Osteoblast (primary cell): Measurements from ENCODE around the gene UBTD1. TPM values are rescaled to one million over a fixed set of nuclear protein-coding genes. Genes with fewer than 3 reads are reported as not detected.

Experiments
- DNase-seq: peaks from one replicate; pipeline ENCODE4 v3.0.0; 2011; ENCODE audit warnings: low spot score, mixed read lengths; ENCODE audit not compliant: insufficient read length; ENCODE audit errors: missing footprints
- H2AFZ ChIP-seq: 2 replicates; pipeline ENCODE4 v1.6.0; 2011; ENCODE audit warnings: mild to moderate bottlenecking, low read length
- H3K27ac ChIP-seq: 2 replicates; pipeline ENCODE4 v1.5.1; 2011; ENCODE audit warnings: mild to moderate bottlenecking, low read depth, low read length, moderate library complexity
- H3K27me3 ChIP-seq: 2 replicates; pipeline ENCODE4 v1.6.0; 2012; ENCODE audit warnings: mild to moderate bottlenecking, control low read depth, inconsistent platforms, low read length, moderate library complexity; ENCODE audit not compliant: insufficient read depth
- H3K36me3 ChIP-seq: 2 replicates; pipeline ENCODE4 v1.5.1; 2011; ENCODE audit warnings: mild to moderate bottlenecking, low read length, control low read depth, moderate library complexity; ENCODE audit not compliant: insufficient read depth
- H3K4me1 ChIP-seq: 2 replicates; pipeline ENCODE4 v1.5.1; 2011; ENCODE audit warnings: mild to moderate bottlenecking, low read length, control low read depth, moderate library complexity; ENCODE audit not compliant: insufficient read depth
- H3K4me2 ChIP-seq: 2 replicates; pipeline ENCODE4 v1.6.0; 2011; ENCODE audit warnings: mild to moderate bottlenecking, low read length; ENCODE audit not compliant: insufficient read depth
- H3K4me3 ChIP-seq: fragments of 200-600 bp; sonication (generic); 3 replicates; pipeline ENCODE4 v1.5.1; 2012; ENCODE audit warnings: mild to moderate bottlenecking, low read length, inconsistent platforms; ENCODE audit not compliant: insufficient read depth
- H3K79me2 ChIP-seq: 2 replicates; pipeline ENCODE4 v1.6.0; 2012; ENCODE audit warnings: mild to moderate bottlenecking, low read length, control low read depth, inconsistent platforms; ENCODE audit not compliant: insufficient read depth
- H3K9me3 ChIP-seq: 2 replicates; pipeline ENCODE4 v1.5.1; 2011; ENCODE audit warnings: low read depth, low read length, control low read depth
- H4K20me1 ChIP-seq: 2 replicates; pipeline ENCODE4 v1.6.0; 2012; ENCODE audit warnings: mild to moderate bottlenecking, low read length, control low read depth; ENCODE audit not compliant: insufficient read depth
- CTCF ChIP-seq: IDR thresholded peaks from 2 replicates; pipeline ENCODE4 v1.5.1; 2011; ENCODE audit warnings: mild to moderate bottlenecking, low read depth, low read length, moderate library complexity; ENCODE audit errors: extremely low read depth
- total RNA-seq: library from RNA; depleted of rRNA; stranded (reverse); fragments of >200 nt; gene quantifications from 2 replicates; pipeline ENCODE4 v1.2.3, GENCODE V29; 2012

UBTD1 gene
- total RNA-seq, 1 donor = 29.0 TPM

- Histone ChIP-seq H2AFZ (no peak overlapping the region), H3K4me3 (no peak overlapping the region), H3K79me2 (peaks cover 94% of the 10 kb centered on the region), H3K27ac (no peak overlapping the region), H3K4me1 (peaks cover 15% of the 10 kb centered on the region), H4K20me1 (peaks cover 90% of the 10 kb centered on the region), H3K36me3 (no peaks in the 10 kb centered on the region), H3K4me2 (no peak overlapping the region), H3K9me3 (no peaks in the 10 kb centered on the region), H3K27me3 (no peaks in the 10 kb centered on the region)
- no peak for DNase-seq
- no peak for TF ChIP-seq CTCF
Measured at GRCh38 chr10:97518301-97519043, 19.7 kb downstream of the UBTD1 start.

DNA sequence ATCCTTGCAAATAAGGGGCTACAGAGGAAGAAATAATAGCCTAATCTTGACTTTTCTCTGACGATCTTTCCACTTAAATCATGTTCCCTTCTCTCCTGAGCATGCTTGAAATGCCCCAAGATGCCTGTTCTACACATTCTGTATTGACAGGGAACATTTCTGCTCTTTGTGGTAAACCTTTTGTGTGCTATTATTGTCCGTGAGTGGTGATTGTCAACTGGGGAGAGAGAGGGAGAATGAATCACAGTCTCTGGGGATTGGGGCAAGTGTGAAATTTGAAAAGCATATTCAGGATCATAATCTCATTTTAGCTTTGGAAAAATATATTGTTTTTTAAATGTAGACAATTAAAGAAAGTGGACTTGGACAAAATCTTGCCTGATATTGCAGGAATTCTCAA lies 20.6 kb downstream of the UBTD1 start:
- H4K20me1 ChIP-seq = peaks cover 92% of the 10 kb centered on the region
- no peaks in the 10 kb centered on the region for H3K27me3 ChIP-seq
- no peaks in the 10 kb centered on the region for H3K36me3 ChIP-seq
- H3K4me1 ChIP-seq = peaks cover 15% of the 10 kb centered on the region
- no peak for TF ChIP-seq CTCF
- no peak overlapping the region for H3K4me3 ChIP-seq
- no peaks in the 10 kb centered on the region for H3K9me3 ChIP-seq
- H2AFZ ChIP-seq = no peak overlapping the region
- no peak for DNase-seq
- H3K79me2 ChIP-seq = peaks cover 95% of the 10 kb centered on the region
- no peak overlapping the region for H3K27ac ChIP-seq
- H3K4me2 ChIP-seq = no peak overlapping the region

GRCh38 chr10:97520520-97520919 lies 21.8 kb downstream of the UBTD1 start:
- no peak for DNase-seq
- H3K4me3 ChIP-seq = no peak overlapping the region
- H3K9me3 ChIP-seq = no peaks in the 10 kb centered on the region
- peaks cover 92% of the 10 kb centered on the region for H4K20me1 ChIP-seq
- no peak overlapping the region for H2AFZ ChIP-seq
- no peaks in the 10 kb centered on the region for H3K27me3 ChIP-seq
- peaks cover 96% of the 10 kb centered on the region for H3K79me2 ChIP-seq
- no peak overlapping the region for H3K4me2 ChIP-seq
- peaks cover 15% of the 10 kb centered on the region for H3K4me1 ChIP-seq
- H3K27ac ChIP-seq = no peak overlapping the region
- no peaks in the 10 kb centered on the region for H3K36me3 ChIP-seq
- no peak for TF ChIP-seq CTCF

DNA sequence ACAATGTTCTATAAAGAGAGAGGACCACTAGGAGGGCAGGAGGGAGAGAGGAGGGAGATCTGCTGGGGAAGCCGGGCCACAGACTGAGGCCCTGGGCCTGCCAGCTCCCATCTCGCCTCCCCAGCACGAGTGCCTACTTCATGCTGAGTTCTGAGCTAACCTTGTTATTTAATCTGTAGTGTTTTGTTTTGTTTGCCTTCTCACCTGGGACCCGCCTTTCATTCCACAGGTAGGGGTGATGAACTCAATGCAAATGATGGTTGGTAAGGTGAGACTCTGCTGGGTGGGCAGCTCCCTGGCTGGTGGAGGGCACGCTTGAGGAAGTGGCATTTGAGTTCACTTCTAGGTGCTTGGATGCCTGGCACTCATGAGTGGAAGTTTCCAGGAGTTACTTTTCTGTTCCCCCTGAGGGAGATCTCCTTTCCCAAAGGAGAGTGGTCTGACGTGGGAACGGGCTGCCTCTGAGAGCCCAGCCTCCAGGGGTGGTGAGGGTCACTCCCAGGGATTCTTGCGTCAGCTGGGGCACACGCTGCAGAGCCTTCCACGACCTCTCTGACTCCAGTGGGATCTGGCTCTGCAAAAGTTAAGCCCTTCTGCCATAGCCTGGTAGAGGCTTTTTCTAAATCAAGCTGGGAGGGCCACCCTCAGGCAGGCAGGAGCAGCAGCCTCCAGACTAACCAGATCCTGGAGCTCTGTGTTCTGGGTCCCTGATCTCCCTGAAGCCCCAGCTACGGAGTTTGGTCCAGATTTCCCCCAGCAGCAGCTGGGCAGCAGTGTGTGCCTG lies 22.4 kb downstream of the UBTD1 start:
- H3K79me2 ChIP-seq = peaks cover 93% of the 10 kb centered on the region
- peaks cover 15% of the 10 kb centered on the region for H3K4me1 ChIP-seq
- no peak for TF ChIP-seq CTCF
- no peak overlapping the region for H3K4me2 ChIP-seq
- DNase-seq = no peak
- H2AFZ ChIP-seq = no peak overlapping the region
- H3K36me3 ChIP-seq = no peaks in the 10 kb centered on the region
- peaks cover 88% of the 10 kb centered on the region for H4K20me1 ChIP-seq
- no peak overlapping the region for H3K27ac ChIP-seq
- H3K27me3 ChIP-seq = no peaks in the 10 kb centered on the region
- no peaks in the 10 kb centered on the region for H3K9me3 ChIP-seq
- H3K4me3 ChIP-seq = no peak overlapping the region
